Activated T-cell treated with anti-CD3 and anti-CD28 coated beads for 24 hours (primary cell): Measurements from ENCODE around the gene EBLN1.
"Not testable (repeated sequence)": the region's sequence is repeated elsewhere in the genome, so short reads cannot be mapped to it uniquely, and the experiment has no call there.

ENCODE experiments used
- DNase-seq: peaks from one replicate; pipeline ENCODE4 v3.0.0-alpha.2; 2020; ENCODE audit warnings: low read depth

EBLN1 gene

DNA sequence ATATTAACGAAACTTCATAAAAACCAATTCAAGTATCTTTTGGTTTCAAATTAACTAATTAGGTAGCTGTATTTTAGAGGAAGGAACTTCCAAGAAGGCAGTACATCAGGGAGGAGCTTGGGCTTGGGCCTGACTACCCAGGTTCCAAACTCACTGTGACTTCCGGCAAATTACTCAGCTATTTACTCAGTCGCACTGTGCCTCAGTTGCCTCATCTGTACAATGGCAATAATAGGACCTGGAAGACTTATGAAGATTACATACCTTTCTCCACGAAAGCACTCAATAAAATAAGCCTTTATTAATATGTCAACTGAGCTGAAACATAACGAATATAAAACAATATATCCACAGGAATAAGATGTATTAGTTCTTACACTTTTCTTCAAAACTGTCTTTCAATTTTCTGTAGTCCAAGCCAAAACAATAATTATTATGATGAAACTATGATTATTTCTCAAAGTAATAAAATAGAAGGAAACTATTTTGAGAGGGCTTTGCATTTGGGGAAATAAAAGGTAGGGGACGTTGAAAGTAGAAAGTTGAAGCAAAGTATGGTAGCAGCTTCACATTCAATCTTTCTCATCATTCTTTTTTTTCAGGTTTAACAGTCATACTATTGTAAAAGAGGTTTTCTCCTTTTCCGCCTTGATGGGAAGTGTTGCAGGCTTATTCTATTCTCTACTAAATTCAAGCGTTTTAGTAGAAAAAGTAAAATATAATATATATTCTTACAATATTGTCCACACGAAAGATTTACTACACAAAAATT is 10.5 kb upstream of the EBLN1 start:
- DNase-seq, result no peak

DNA sequence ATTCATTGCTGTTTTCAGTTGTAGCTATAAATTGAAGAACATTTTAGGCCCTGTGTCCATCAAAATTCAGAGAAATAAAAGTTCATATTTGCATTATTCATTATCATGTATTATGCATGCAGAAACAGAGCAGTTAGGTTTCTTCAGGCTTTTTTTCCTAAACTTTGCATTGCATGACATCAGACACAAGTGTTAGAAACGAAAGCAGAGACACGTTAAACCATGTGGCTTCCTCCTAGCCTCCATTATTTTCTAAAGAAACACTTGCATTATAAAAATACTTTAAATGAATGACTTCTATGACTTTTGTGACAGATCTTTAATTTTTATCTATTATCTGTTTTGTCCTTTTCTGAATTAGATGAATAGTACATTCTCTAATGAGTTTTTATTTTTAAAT is 8.8 kb upstream of the EBLN1 start:
- no peak for DNase-seq

DNA sequence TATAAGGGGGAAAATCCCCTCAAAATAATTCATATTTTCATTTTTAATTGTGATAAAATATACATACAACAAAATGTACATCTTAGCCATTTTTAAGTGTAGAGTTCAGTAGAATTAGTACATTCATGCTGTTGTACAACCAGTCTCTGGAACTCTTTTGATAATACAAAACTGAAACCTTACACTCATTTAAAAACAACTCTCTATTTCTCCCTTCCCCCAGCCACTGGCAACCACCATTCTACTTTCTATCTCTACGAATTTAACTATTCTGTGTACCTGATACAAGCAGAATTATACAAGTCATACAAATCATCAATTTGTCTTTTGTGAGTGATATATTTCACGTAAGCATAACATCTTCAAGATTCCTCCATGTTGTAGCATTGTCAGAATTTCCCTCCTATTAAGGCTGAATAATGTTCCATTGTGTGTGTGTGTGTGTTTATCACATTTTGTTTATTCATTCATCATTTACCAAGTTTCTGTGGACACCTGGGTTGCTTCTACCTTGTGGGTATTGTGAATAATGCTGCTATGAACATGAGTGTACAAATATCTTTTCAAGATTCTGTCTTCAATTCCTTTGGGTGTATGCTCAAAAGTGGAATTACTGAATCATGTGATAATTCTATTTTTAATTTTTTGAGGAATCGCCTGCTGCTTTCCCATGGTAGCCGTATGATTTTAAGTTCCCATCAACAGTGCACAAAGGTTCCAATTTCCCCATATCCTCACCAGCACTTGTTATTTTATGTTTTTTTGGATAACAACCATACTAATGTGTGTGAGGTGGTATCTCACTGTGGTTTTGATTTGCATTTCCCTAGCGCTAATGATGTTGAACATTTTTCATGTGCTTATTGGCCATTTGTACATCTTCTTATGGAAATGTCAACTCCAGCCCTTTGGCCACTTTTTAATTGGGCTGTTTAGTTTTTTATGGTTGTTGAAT is 4.7 kb upstream of the EBLN1 start:
- no peak for DNase-seq

DNA sequence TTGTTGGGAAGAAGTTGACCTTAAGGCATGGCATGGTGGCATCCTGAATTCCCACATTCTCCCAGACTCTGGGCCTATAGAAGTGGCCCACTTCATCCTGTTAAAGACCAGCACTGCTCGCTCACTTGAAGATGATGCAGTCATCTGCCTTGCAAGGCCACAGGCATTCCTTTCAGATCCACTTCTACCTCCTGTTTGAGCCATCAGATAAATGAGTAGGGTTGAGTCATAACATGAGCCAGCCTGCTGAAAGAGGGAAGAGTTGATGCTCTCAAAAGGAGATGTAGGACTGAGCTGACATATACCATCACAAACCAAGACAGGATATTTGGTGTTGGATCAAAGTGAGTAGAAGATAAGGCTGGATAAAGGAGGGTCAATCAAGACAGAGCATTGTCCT is 1.5 kb upstream of the EBLN1 start:
- DNase-seq, result no peak

GRCh38 chr10:22218448-22218847 is 633 bp upstream of the EBLN1 start:
- DNase-seq, result no peak

- not testable (repeated sequence) for DNase-seq
These were observed 731 bp downstream of the EBLN1 start for GRCh38 chr10:22217084-22217483.

GRCh38 chr10:22210267-22210666 is 7.5 kb downstream of the EBLN1 start:
- DNase-seq, result no peak

DNA sequence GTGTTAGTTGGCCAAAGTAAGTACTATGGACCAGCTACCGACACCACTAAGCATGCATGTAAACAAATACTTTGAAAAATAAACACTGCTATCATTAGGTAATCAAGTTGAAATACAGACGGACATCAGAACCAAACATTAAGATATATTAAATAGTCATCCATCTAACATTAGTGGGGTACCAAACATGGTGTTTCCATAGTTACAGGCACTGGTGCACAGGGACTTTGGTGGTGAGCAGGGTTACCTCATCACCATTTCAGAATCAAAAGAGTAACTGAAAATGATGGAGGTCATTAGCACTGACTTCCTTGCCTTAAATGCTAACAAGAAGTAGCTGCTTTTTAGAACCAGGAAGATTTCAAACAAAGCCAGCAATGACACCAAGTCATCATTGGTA is 23.9 kb downstream of the EBLN1 start:
- no peak for DNase-seq

GRCh38 chr10:22185586-22185985 is 32.2 kb downstream of the EBLN1 start:
- no peak for DNase-seq

DNA sequence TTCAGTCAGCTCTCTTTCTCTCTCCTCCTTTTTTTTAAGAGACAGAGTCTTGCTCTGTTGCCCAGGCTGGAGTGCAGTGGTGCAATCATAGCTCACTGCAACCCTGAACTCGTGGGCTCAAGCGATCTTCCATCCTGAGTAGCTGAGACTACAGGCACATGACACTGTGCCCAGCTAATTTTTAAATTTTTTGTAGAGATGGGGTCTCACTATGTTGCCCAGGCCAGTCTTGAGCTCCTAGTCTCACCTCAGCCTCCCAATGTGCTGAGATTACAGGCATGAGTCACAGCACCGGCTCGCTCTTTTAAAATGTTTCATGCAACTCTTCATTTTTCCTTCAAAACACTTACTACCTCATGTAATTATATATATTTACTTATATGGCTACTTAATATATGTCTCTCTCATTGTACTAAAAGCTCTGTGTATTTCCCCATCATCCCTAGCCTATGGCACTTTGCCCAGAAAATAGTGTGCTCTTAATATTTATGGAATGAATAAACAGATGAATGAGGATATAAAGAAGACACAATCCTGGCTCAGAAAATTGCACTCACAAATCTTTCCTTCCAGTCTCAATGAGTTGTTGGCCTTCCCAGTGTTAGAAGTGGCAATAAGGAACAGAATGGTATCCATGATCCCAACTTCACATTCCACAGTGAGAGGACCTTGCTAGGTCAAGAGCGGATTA is 33.9 kb downstream of the EBLN1 start:
- DNase-seq, result no peak

DNA sequence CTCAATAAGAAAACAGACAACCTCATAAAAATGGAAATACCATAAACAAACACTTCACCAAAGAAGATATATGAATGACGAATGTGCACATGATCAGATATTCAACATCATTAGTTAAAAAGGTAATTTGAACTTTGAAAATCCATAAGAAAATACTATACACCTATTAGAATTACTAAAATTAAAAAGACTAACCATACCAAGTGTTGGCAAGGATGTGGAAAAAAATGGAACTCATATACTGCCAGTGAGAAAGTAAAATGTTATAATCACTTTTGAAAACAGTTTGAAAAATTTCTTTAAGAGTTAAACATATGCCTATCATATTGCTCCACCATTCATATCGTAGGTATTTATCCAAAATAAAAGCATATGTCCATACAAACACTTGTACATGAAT is 37.1 kb downstream of the EBLN1 start:
- DNase-seq, result no peak

- no peak for DNase-seq
These were observed 43.4 kb downstream of the EBLN1 start for GRCh38 chr10:22174442-22174841.

DNA sequence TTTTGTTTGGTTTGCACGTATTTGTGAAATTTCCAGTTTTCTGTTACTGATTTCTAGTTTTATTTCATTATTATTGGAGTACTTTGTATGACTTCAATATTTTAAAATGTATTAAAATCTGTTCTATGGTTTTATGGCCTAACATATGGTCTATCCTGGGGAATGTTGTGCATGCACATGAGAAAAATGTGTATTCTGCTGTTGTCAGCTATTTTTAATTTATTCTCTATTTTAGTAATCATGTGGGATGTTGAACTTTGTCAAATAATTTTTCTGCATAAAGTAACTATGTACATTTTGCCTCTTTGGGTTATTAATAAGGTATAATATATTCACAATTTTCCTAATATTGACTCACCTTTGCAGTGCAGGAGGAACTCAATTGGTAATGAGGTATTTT is 46.7 kb downstream of the EBLN1 start:
- DNase-seq, result no peak

GRCh38 chr10:22170582-22170981 is 47.2 kb downstream of the EBLN1 start:
- no peak for DNase-seq

DNA sequence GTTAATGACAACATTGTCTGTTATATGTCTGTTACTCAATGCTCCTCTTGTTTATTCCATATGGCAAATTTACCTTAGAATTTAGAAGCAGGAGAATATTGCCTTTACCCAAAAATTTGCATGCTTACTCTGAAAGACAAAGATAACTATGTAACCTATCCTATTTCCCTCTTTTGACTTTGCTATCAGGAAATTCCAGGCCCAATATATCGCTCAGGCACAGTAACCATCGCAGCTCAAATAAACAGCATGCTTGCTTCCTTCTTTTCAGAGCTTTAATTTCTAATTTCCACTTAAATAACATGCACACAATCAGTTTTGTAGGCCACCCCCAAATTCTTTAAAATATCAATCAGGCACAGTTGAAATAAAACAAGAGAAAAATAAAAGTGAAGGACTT is 57.8 kb downstream of the EBLN1 start:
- DNase-seq, result no peak

- no peak for DNase-seq
These were observed 58.6 kb downstream of the EBLN1 start for GRCh38 chr10:22159180-22159579.
